ENCODE results near the gene C21orf91.

DNA sequence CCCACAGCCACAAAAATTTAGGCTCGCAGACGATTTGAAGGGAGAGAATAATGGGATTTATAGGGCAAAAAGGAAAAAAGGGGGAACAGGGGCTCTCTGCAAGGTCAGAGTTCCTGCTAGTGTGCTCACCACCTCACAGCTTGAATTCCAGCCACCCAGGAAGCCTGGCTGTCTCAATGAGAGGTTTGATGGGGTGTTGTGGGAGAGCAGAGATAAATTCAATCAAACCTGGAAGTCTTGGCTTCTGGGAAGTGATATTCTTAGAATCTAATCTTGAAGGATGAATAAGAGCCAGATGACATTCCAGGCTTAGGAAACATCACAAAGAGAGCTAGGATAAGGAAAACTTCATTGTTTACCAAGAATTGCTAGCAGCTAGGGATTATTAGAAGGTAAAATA lies 47.4 kb upstream of the C21orf91 start:
- TF ChIP-seq, protein P1, sequence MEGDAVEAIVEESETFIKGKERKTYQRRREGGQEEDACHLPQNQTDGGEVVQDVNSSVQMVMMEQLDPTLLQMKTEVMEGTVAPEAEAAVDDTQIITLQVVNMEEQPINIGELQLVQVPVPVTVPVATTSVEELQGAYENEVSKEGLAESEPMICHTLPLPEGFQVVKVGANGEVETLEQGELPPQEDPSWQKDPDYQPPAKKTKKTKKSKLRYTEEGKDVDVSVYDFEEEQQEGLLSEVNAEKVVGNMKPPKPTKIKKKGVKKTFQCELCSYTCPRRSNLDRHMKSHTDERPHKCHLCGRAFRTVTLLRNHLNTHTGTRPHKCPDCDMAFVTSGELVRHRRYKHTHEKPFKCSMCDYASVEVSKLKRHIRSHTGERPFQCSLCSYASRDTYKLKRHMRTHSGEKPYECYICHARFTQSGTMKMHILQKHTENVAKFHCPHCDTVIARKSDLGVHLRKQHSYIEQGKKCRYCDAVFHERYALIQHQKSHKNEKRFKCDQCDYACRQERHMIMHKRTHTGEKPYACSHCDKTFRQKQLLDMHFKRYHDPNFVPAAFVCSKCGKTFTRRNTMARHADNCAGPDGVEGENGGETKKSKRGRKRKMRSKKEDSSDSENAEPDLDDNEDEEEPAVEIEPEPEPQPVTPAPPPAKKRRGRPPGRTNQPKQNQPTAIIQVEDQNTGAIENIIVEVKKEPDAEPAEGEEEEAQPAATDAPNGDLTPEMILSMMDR (IDR thresholded peaks at IDR 0.05 in 4 of 5, conservative IDR thresholded peaks at IDR 0.05 in 1 of 5) = no peak
- no peak for TF ChIP-seq POLR2A (IDR thresholded peaks at IDR 0.05)
